PFSK-1 (cell line): ENCODE results near the gene ONECUT2.

Source experiments
- FOXP2 ChIP-seq: optimal IDR thresholded peaks from 2 replicates; pipeline ENCODE3; 2011; ENCODE audit warnings: borderline replicate concordance, control low read depth, inconsistent platforms; ENCODE audit not compliant: insufficient read depth; ENCODE audit errors: extremely low read length, extremely low read depth
- POLR2AphosphoS5 ChIP-seq: IDR thresholded peaks from 2 replicates; pipeline ENCODE4 v1.6.1; 2012; ENCODE audit warnings: low read depth, mild to moderate bottlenecking, control low read depth, low read length, moderate library complexity
- REST ChIP-seq, 2 experiments: IDR thresholded peaks; 2 replicates each; pipeline versions ENCODE4 v1.6.1 to v1.8.0; 2011 to 2012; ENCODE audit warnings: low read depth in 2 of 2, low read length in 2 of 2, control low read depth in 1 of 2, inconsistent platforms in 1 of 2, mild to moderate bottlenecking in 1 of 2, moderate library complexity in 1 of 2; ENCODE audit not compliant: insufficient read depth in 1 of 2
- SIN3A ChIP-seq: IDR thresholded peaks from 2 replicates; pipeline ENCODE4 v1.6.1; 2012; ENCODE audit warnings: mild to moderate bottlenecking, low read length, moderate library complexity, borderline replicate concordance; ENCODE audit not compliant: insufficient read depth
- TAF1 ChIP-seq: IDR thresholded peaks from 2 replicates; pipeline ENCODE4 v1.6.1; 2012; ENCODE audit warnings: low read length, control low read depth, borderline replicate concordance; ENCODE audit not compliant: insufficient read depth

Gene ONECUT2

GRCh38 chr18:57466745-57467409 is 31.7 kb downstream of the ONECUT2 start:
- TF ChIP-seq SIN3A: no peak
- TF ChIP-seq FOXP2: no peak
- no peak for TF ChIP-seq POLR2AphosphoS5
- TF ChIP-seq REST (IDR thresholded peaks at IDR 0.05; ENCODE audit: insufficient read depth in 1 of 2, low read depth in 2 of 2, low read length in 2 of 2): no peak
- no peak for TF ChIP-seq TAF1

GRCh38 chr18:57469884-57470283 is 34.7 kb downstream of the ONECUT2 start:
- TF ChIP-seq FOXP2 (no peak), REST (IDR thresholded peaks at IDR 0.05; ENCODE audit: insufficient read depth in 1 of 2, low read depth in 2 of 2, low read length in 2 of 2) (no peak), TAF1 (no peak), POLR2AphosphoS5 (no peak), SIN3A (no peak)

- TF ChIP-seq TAF1 (no peak), REST (IDR thresholded peaks at IDR 0.05; ENCODE audit: insufficient read depth in 1 of 2, low read depth in 2 of 2, low read length in 2 of 2) (no peak), FOXP2 (no peak), POLR2AphosphoS5 (no peak), SIN3A (no peak)
Observed at GRCh38 chr18:57475408-57475807, 40.2 kb downstream of the ONECUT2 start.

- TF ChIP-seq TAF1 (no peak), SIN3A (no peak), FOXP2 (no peak), REST (IDR thresholded peaks at IDR 0.05; ENCODE audit: insufficient read depth in 1 of 2, low read depth in 2 of 2, low read length in 2 of 2) (no peak), POLR2AphosphoS5 (no peak)
Observed at GRCh38 chr18:57475903-57476302, 40.7 kb downstream of the ONECUT2 start.

- TF ChIP-seq FOXP2 (no peak), TAF1 (no peak), POLR2AphosphoS5 (no peak), SIN3A (no peak), REST (IDR thresholded peaks at IDR 0.05; ENCODE audit: insufficient read depth in 1 of 2, low read depth in 2 of 2, low read length in 2 of 2) (no peak)
Observed at GRCh38 chr18:57480733-57481132, 45.6 kb downstream of the ONECUT2 start.
